ENCODE measurements around the gene MAB21L3.

MAB21L3 gene

GRCh38 chr1:116130356-116130755, 19.2 kb downstream of the MAB21L3 start:
- DNase-seq (ENCODE audit: low spot score) = no peak
- no peak for TF ChIP-seq CTCF (conservative IDR thresholded peaks at IDR 0.05; ENCODE audit: low read depth)
- CTCF ChIA-PET = interaction anchor here (2.0 kb wide), 1 partner anchor 9 kb away, joined by 7 read pairs; no protein-coding TSS in a partner anchor
- H3K27ac ChIP-seq = no peak overlapping the region
- POLR2A ChIA-PET (ENCODE audit: low non-redundant PET) = no interaction called here

- no peak for TF ChIP-seq CTCF (conservative IDR thresholded peaks at IDR 0.05; ENCODE audit: low read depth)
- DNase-seq (ENCODE audit: low spot score) = no peak
- ChIA-PET CTCF (interaction anchor here (2.0 kb wide), 1 partner anchor 8 kb away, joined by 7 read pairs; no protein-coding TSS in a partner anchor), POLR2A (ENCODE audit: low non-redundant PET) (no interaction called here)
- peak overlapping the region; percentile 73 for H3K27ac ChIP-seq
Measured at GRCh38 chr1:116131170-116131569, 20.0 kb downstream of the MAB21L3 start.

GRCh38 chr1:116131866-116132605, 20.8 kb downstream of the MAB21L3 start:
- POLR2A ChIA-PET (ENCODE audit: low non-redundant PET) = no interaction called here

GRCh38 chr1:116133696-116134475, 22.7 kb downstream of the MAB21L3 start:
- POLR2A ChIA-PET (ENCODE audit: low non-redundant PET) = no interaction called here
- TF ChIP-seq CTCF (conservative IDR thresholded peaks at IDR 0.05; ENCODE audit: low read depth) = no peak

More at GRCh38 chr1:116131866-116132605, 20.8 kb downstream of the MAB21L3 start:
- DNase-seq (ENCODE audit: low spot score) = peak; percentile 53
- CTCF ChIA-PET = no interaction called here
- peak overlapping the region; percentile 73 for H3K27ac ChIP-seq
- TF ChIP-seq CTCF (conservative IDR thresholded peaks at IDR 0.05; ENCODE audit: low read depth) = no peak

GRCh38 chr1:116134476-116134773, 23.2 kb downstream of the MAB21L3 start:
- POLR2A ChIA-PET (ENCODE audit: low non-redundant PET) = no interaction called here
- CTCF ChIA-PET = no interaction called here
- H3K27ac ChIP-seq = no peak overlapping the region
- no peak for DNase-seq (ENCODE audit: low spot score)
- no peak for TF ChIP-seq CTCF (conservative IDR thresholded peaks at IDR 0.05; ENCODE audit: low read depth)

More at GRCh38 chr1:116133696-116134475, 22.7 kb downstream of the MAB21L3 start:
- no peak overlapping the region for H3K27ac ChIP-seq
- CTCF ChIA-PET = interaction anchor here (0.6 kb wide), 1 partner anchor 224 kb away, joined by 4 read pairs; no protein-coding TSS in a partner anchor
- no peak for DNase-seq (ENCODE audit: low spot score)

GRCh38 chr1:116138277-116138792, 27.1 kb downstream of the MAB21L3 start:
- peak overlapping the region; percentile 61 for H3K27ac ChIP-seq
- ChIA-PET POLR2A (ENCODE audit: low non-redundant PET) (no interaction called here), CTCF (interaction anchor here (0.6 to 2.2 kb wide), 37 partner anchors 8 to 876 kb away, joined by 3 to 91 read pairs (median 4); no protein-coding TSS in a partner anchor)
- no peak for DNase-seq (ENCODE audit: low spot score)
- no peak for TF ChIP-seq CTCF (conservative IDR thresholded peaks at IDR 0.05; ENCODE audit: low read depth)
